Measurements from ENCODE around the gene CCDC38.
"Not testable (repeated sequence)": the region's sequence is repeated elsewhere in the genome, so short reads cannot be mapped to it uniquely, and the experiment has no call there.

CCDC38 gene

GRCh38 chr12:95884998-95885397, 57.4 kb downstream of the CCDC38 start:
- no peak for DNase-seq

- no peak for DNase-seq
These were observed 59.5 kb downstream of the CCDC38 start for GRCh38 chr12:95882873-95883272.

DNA sequence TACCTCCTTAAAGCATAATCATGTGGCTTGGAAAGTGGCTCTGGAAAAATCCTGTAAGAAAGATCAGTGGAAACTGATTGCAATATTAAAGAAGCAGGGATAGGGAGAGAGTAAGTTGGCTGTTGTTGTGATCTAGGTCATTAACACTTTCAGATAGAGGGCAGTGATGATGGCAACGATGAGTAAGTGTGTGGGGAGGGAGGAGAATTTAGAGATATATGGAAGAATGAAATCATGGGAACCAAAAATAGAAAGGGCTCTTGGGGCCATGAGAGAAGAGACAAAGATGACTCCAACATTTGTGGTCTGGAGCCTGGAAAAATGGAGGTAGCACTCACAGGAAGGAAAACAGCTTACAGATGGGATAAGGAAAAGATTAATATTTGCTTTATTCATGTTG, 60.3 kb downstream of the CCDC38 start:
- DNase-seq, result no peak

GRCh38 chr12:95881331-95881955, 61.0 kb downstream of the CCDC38 start:
- no peak for DNase-seq

DNA sequence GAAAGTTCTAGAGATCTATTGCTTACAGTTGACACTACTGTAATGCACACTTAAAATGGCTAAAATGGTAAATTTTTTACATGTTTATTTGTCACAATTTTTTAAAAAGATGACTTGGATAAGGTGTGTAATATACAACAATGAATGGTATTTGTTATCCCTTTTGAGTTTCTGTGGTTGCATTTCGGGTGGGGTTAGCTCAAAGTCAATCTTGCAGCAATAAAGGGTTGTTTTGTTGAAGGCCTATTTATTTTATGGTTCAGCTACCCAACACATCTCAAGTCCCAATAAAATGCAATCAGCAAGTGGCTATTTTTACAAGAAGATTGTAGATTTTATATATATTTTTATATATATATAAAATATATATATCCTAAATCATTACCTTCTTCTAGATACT, 61.5 kb downstream of the CCDC38 start:
- DNase-seq, result no peak

GRCh38 chr12:95877622-95878021, 64.8 kb downstream of the CCDC38 start:
- DNase-seq, result no peak

- no peak for DNase-seq
These were observed 68.0 kb downstream of the CCDC38 start for GRCh38 chr12:95874452-95874851.

DNA sequence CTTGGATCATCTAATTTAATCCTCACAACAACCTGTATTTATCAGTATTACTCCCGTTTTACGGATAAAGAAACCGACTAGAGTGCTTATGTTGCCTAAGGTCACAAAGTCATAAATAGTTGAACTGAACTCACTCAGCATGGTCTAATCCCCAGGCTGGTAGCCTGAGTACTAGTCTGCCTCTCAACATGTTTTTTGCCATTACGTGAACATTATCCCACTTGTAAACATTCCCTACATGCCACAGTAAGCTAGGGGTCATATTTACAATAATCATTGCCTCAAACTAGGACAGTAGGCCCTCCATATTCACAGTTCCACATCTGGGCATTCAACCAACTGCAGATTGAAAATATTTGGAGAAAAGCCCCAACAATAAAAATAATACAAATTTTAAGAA, 71.5 kb downstream of the CCDC38 start:
- DNase-seq, result no peak

GRCh38 chr12:95863337-95863736, 79.1 kb downstream of the CCDC38 start:
- no peak for DNase-seq

GRCh38 chr12:95862038-95862437, 80.4 kb downstream of the CCDC38 start:
- DNase-seq, result no peak

DNA sequence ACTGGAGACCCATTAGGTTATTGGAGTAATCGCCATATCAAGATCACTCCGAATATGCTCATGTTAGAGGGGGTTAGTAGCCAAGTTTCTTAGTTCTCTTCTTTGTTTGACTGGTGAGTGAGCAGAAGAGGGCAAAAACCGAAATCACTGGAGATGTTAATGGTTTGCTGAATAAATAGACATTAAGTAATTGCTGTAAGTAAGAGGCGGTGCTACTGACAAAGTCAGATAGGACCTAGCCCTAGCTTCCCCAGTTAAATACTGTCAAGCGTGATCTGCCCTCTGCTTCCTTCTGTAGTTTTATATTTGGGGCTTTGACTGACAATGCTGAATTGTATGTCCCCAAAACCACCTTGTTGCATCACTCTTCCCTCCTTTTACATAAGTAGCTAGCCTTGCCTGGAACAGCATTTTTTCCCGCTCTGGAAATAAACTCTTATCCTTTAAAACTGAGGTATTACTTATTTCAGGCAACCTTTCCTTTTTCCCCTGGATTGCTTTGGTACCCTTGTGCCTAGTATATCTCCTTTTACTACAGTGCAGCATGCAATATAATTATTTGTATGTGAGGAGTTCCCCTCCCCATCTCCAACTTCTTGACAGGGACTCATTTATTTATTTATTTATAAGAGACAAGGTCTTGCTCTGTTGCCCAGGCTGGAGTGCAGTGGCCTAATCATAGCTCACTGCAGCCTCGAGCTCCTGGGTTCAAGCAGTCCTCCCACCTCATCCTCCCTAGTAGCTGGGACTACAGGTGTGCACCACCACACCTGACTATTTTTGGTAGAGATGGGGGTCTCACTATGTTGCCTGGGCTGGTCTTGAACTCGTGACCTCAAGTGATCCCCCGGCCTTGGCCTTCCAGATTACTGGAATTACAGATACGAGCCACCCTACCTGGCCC, 82.2 kb downstream of the CCDC38 start:
- DNase-seq, result no peak

- DNase-seq, result peak in 3 of 56 donors; percentile 32 to 45 (median 38)
These were observed 83.0 kb downstream of the CCDC38 start for GRCh38 chr12:95859344-95859816.

DNA sequence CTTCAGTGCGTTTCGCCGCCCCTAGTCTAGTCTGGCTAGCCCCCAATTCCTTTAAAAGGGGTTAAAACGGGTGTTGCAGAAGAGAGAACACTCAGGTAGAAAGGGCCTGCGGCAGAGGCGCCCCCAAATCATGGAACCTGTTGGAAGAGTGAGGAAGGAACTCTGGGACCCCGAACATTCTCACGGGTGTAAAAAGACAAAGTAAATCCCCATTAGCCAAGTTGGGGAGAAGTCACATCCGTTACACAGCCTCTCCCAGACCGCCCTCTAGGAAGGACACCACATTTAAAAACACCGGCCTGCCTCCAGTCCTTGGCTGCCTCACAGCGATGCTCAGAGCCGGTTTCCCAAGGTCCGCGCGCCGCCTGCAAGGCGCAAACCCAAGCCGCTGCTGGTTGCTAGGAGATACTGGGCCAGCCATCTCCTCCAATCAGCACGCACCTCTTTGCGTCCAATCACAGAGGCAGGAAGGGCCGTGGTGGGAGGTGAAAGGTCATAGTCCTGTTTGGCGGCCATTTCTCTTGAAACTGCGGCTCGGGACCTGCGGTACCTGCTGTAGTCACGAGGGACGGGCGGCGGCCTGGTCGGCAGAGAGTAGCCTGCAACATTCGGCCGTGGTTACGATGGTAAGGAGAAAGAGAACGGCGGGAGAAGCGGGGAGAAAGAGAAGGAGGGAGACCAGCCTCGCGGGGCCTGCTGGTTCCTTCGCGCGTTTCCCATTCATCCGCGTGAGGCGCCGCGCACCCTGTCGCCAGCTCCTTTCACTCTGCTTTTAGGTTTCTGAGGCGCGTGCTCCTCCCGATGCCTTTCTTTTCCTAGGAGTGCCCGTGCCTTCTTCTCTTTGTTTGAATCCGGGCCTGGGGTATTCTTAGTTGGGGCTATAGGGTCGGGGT, 83.7 kb downstream of the CCDC38 start, which contains the start of gene SNRPF:
TSS of gene SNRPF (plus strand) at position 502 of the 893 bp plus-strand sequence. CDS start at position 624, 122 bp downstream.
- DNase-seq, result peak; percentile 60 to 98 (median 92)

GRCh38 chr12:95857799-95858198, 84.6 kb downstream of the CCDC38 start:
- peak in 1 of 56 donors; percentile 2 for DNase-seq

GRCh38 chr12:95857156-95857555, 85.3 kb downstream of the CCDC38 start:
- peak in 2 of 56 donors; percentile 1 for DNase-seq

DNA sequence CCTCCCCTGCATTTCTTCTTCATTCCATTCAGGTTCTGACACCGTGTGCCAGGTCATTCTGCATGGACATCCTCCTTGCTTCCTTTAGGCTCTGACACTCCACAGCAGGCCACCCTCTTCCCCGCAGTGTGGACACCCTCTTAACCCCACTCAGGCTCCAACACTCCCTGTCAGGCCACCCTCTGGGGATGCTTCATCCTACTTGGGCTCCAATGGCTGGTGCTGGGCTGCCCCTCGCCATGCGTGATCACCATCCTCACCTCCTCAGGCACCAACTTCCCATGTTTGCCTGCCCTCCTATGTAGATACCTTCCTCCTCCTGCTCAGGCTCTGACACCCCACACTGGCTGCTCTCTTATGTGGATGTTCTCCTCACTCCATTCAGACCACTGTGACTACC, 90.3 kb downstream of the CCDC38 start:
- DNase-seq, result no peak

- DNase-seq, result no peak
These were observed 90.8 kb downstream of the CCDC38 start for GRCh38 chr12:95851606-95852005.

GRCh38 chr12:95848575-95849388, 93.6 kb downstream of the CCDC38 start:
- DNase-seq, result peak in 7 of 56 donors; percentile 0 to 32 (median 4)

DNA sequence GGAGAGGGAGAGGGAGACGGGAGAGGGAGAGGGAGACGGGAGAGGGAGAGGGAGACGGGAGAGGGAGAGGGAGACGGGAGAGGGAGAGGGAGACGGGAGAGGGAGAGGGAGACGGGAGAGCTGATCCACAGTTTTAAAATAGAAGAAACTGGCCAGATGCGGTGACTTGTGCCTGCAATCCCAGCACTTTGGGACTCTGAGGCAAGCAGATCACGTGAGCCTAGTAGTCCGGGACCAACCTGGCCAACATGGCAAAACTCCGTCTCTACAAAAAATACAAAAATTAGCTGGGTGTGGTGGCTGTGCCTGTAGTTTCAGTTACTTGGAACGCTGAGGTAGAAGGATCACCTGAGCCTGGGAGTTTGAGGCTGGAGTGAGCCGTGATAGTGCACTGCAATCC, 100.0 kb downstream of the CCDC38 start:
- DNase-seq, result not testable (repeated sequence)

DNA sequence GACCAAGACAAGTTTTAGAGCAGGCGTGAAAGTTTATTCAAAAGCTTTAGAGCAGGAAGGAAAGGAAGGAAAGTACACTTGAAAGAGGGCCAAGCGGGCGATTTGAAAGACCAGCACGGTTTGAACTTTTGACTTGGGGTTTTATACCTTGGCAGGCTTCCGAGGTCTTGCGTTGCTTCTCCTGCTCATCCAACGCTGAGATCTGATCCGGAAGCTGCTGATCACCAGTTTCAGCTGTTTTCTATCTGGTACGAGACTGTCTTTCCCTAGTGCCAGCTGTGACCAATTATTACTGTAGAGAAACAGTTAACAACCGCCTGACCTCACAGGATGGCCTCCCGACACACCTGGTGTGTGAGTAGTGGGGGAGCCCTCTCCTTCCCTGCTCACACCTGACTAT, 104.3 kb downstream of the CCDC38 start:
- DNase-seq, result no peak
